CD4-positive, alpha-beta memory T cell (primary cell): ENCODE results near the gene SMIM41. TPM values are rescaled to one million over a fixed set of nuclear protein-coding genes. Genes with fewer than 3 reads are reported as not detected.

Source experiments
- CTCF ChIA-PET: fragments of 350-600 bp; sonication (Branson Sonifier 250); formaldehyde crosslinking; loops from one replicate; lab custom pipeline; 2021; ENCODE audit warnings: inconsistent platforms; ENCODE audit not compliant: partially characterized antibody; lab: Charles Lee
- POLR2A ChIA-PET: fragments of 350-600 bp; sonication (Branson Sonifier 250); formaldehyde crosslinking; loops from one replicate; lab custom pipeline; 2021; ENCODE audit not compliant: partially characterized antibody; lab: Charles Lee
- DNase-seq, 5 donors: peaks; one replicate each; pipeline versions ENCODE4 v3.0.0 to v3.0.0-alpha.2; 2020 to 2022; ENCODE audit warnings: mixed read lengths in 1 of 5
- H3K27ac ChIP-seq: one replicate; pipeline ENCODE4 v1.7.0; 2013; ENCODE audit warnings: low read depth, low read length
- H3K27me3 ChIP-seq: 2 replicates; pipeline ENCODE4 v1.7.0; 2013; ENCODE audit warnings: mild to moderate bottlenecking, low read length, moderate library complexity; ENCODE audit not compliant: insufficient read depth
- H3K36me3 ChIP-seq: 2 replicates; pipeline ENCODE4 v1.7.0; 2013; ENCODE audit warnings: mild to moderate bottlenecking, low read length, moderate library complexity; ENCODE audit not compliant: insufficient read depth
- H3K4me1 ChIP-seq: 2 replicates; pipeline ENCODE4 v1.7.0; 2013; ENCODE audit warnings: mild to moderate bottlenecking, low read length, moderate library complexity; ENCODE audit not compliant: insufficient read depth
- H3K4me3 ChIP-seq, 2 donors: one replicate each; pipeline ENCODE4 v1.7.0; 2013; ENCODE audit warnings: low read length in 2 of 2, mild to moderate bottlenecking in 1 of 2
- H3K9me3 ChIP-seq, 2 donors: one replicate each; pipeline ENCODE4 v1.7.0; 2013; ENCODE audit warnings: low read length in 2 of 2, control low read depth in 1 of 2; ENCODE audit not compliant: control insufficient read depth in 1 of 2
- H3K27ac Mint-ChIP-seq, 7 donors: one replicate each; pipeline ENCODE4 v1.8.0; 2020 to 2021; ENCODE audit warnings: mixed read lengths in 7 of 7, mild to moderate bottlenecking in 6 of 7, inconsistent platforms in 3 of 7, moderate library complexity in 3 of 7
- H3K27me3 Mint-ChIP-seq, 2 donors: one replicate each; pipeline ENCODE4 v1.8.0; 2020 to 2021; ENCODE audit warnings: mixed read lengths in 2 of 2
- H3K36me3 Mint-ChIP-seq, 2 donors: one replicate each; pipeline ENCODE4 v1.8.0; 2020 to 2021; ENCODE audit warnings: mixed read lengths in 2 of 2, inconsistent platforms in 1 of 2, mild to moderate bottlenecking in 1 of 2
- H3K4me1 Mint-ChIP-seq, 4 donors: one replicate each; pipeline ENCODE4 v1.8.0; 2020 to 2021; ENCODE audit warnings: mixed read lengths in 4 of 4, mild to moderate bottlenecking in 1 of 4
- H3K4me3 Mint-ChIP-seq, 8 donors: one replicate each; pipeline ENCODE4 v1.8.0; 2020 to 2021; ENCODE audit warnings: mixed read lengths in 8 of 8, mild to moderate bottlenecking in 7 of 8, moderate library complexity in 6 of 8, inconsistent platforms in 3 of 8
- H3K9me3 Mint-ChIP-seq, 8 donors: one replicate each; pipeline ENCODE4 v1.8.0; 2020 to 2021; ENCODE audit warnings: mixed read lengths in 8 of 8, mild to moderate bottlenecking in 5 of 8, inconsistent platforms in 3 of 8, moderate library complexity in 1 of 8
- intact Hi-C: fragments of 100-400 bp; cut with micrococcal nuclease; formaldehyde crosslinking; loops from one replicate; pipeline ENCODE4 v1.15.1; 2023
- polyA plus RNA-seq, 2 donors: library from polyadenylated mRNA; unstranded; fragments of 300-500 nt; fragmentation: Illumina TruSeq; gene quantifications; one replicate each; pipeline ENCODE4 v1.2.3, GENCODE V29; 2021
- total RNA-seq, 2 experiments: library from RNA; stranded (reverse); gene quantifications; one replicate each; pipeline ENCODE4 v1.2.3, GENCODE V29; 2021

Gene SMIM41
- total and polyA plus RNA-seq, 4 experiments from 2014 or later = not detected

DNA sequence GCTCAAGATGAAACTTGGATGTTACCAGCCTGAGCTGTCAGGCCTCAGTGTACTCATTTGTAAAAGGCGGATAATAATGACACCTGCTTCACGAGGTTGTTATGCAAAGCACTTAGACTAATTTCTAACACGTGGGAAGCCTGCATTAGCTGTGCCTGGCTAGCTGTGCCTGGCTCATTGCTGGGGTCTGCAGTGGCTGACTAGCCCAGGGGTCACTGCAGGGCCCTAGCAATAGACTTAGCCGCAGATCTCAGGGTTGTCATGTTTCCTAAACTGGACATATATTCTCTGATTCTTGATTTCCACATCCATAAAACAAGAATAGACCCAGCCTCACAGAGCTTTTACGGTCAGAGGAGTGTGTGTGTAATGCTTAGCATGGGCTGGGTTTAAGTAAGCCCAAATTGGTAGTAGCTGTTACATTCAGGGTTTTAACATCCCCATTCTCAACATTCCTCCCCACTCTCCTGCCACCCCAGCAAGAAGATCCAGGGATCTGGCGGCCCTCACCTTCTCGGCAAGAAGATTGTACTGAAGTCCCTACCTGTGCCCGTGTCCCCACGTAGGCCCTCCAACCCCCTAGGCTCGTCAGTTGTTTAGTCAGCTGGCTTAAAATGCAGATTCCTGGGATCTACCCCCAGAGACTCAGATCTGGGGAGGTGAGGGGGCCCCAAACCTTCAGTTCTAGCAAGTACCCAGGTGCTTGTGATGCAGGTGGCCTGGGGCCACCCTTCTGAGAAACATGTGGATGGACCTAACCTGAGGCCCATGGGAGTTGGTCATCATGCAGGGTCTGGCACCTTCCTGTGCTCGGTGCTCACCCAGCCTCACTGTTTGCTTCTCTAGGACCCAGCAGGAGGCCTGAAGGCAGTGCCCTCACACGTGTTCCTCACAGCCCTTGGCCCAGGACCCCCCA is 19.7 kb upstream of the SMIM41 start:
- no peak for DNase-seq

DNA sequence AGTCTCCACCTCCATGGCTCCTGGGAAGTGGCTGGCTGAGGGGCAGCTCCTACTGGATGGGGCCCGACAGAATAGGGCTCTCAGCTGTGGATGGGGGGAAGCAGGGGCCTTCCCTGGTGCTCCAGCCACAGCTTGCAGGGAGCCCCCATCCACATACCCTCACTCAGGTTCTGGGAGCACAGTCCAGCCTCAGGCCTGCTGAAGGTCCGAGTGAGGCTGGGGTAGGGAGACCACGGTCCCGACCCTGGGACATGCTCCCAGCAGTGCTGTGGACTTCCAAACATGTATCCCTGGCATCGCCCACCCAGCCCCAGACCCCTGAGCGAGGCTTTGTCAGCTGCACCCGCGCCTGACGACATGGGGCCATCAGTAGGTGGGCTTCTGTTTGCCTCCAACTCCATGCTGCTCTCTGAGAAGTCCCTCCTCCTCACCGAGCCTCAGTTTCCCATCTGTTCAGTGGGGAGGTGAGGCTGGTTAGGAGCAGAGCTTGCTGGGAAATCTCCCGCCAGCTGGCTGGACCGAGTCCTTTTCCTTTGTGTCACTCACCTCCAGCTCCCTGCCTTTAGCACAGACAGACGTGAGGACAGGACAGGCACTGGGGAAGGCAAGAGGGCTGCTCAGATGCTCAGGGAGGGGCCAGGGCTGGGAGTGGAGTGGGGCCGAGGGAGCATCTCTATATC is 18.9 kb upstream of the SMIM41 start:
- no peaks in the 10 kb centered on the region for H3K36me3 Mint-ChIP-seq
- no peak overlapping the region for H3K27ac Mint-ChIP-seq
- no peaks in the 10 kb centered on the region for H3K9me3 Mint-ChIP-seq
- H3K4me1 Mint-ChIP-seq = no peaks in the 10 kb centered on the region
- no peak overlapping the region for H3K4me3 ChIP-seq
- CTCF ChIA-PET = interaction anchor here (0.9 to 17.7 kb wide), 2 partner anchors 9 to 38 kb away, joined by 6 to 289 read pairs; partner anchors contain the start of gene ATG101
- no peaks in the 10 kb centered on the region for H3K4me1 ChIP-seq
- no peak overlapping the region for H3K4me3 Mint-ChIP-seq
- intact Hi-C loops = no loop called here
- POLR2A ChIA-PET = interaction anchor here (0.9 to 1.9 kb wide), 3 partner anchors 9 to 35 kb away, joined by 3 to 6 read pairs (median 5); partner anchors contain the start of genes ATG101 and NR4A1
- no peaks in the 10 kb centered on the region for H3K9me3 ChIP-seq
- no peak overlapping the region for H3K27ac ChIP-seq
- no peak for DNase-seq
- no peaks in the 10 kb centered on the region for H3K36me3 ChIP-seq
- H3K27me3 ChIP-seq = no peaks in the 10 kb centered on the region
- H3K27me3 Mint-ChIP-seq = peaks cover 0 to 3% of the 10 kb centered on the region in 2 donors

More for the DNA sequence above, 19.7 kb upstream of the SMIM41 start:
- Mint-ChIP-seq H3K27me3 (peaks cover 0 to 3% of the 10 kb centered on the region in 2 donors), H3K36me3 (no peaks in the 10 kb centered on the region), H3K9me3 (no peaks in the 10 kb centered on the region), H3K4me1 (no peaks in the 10 kb centered on the region), H3K4me3 (no peak overlapping the region), H3K27ac (peak overlapping the region in 1 of 7 donors; percentile 35)
- CTCF ChIA-PET = interaction anchor here (0.9 to 17.7 kb wide), 3 partner anchors 9 to 37 kb away, joined by 3 to 289 read pairs (median 4); no protein-coding TSS in a partner anchor
- POLR2A ChIA-PET = interaction anchor here (1.1 kb wide), 1 partner anchor 9 kb away, joined by 3 read pairs; no protein-coding TSS in a partner anchor
- Histone ChIP-seq H3K27ac (no peak overlapping the region), H3K36me3 (no peaks in the 10 kb centered on the region), H3K9me3 (no peaks in the 10 kb centered on the region), H3K4me3 (no peak overlapping the region), H3K4me1 (no peaks in the 10 kb centered on the region), H3K27me3 (no peaks in the 10 kb centered on the region)
- intact Hi-C loops = no loop called here

- Histone ChIP-seq H3K4me3 (no peak overlapping the region), H3K27me3 (no peaks in the 10 kb centered on the region), H3K4me1 (no peaks in the 10 kb centered on the region), H3K36me3 (no peaks in the 10 kb centered on the region), H3K27ac (no peak overlapping the region), H3K9me3 (no peaks in the 10 kb centered on the region)
- Mint-ChIP-seq H3K9me3 (no peaks in the 10 kb centered on the region), H3K4me1 (no peaks in the 10 kb centered on the region), H3K27me3 (peaks cover 0 to 3% of the 10 kb centered on the region in 2 donors), H3K4me3 (no peak overlapping the region), H3K27ac (no peak overlapping the region), H3K36me3 (no peaks in the 10 kb centered on the region)
- intact Hi-C loops = no loop called here
- CTCF ChIA-PET = interaction anchor here (0.9 to 17.7 kb wide), 2 partner anchors 8 to 39 kb away, joined by 6 to 289 read pairs; partner anchors contain the start of gene ATG101
- POLR2A ChIA-PET = interaction anchor here (0.9 to 1.9 kb wide), 4 partner anchors 8 to 36 kb away, joined by 3 to 6 read pairs (median 4); partner anchors contain the start of genes ATG101 and NR4A1
- DNase-seq = no peak
Measured at GRCh38 chr12:52061470-52062166, 17.9 kb upstream of the SMIM41 start.

DNA sequence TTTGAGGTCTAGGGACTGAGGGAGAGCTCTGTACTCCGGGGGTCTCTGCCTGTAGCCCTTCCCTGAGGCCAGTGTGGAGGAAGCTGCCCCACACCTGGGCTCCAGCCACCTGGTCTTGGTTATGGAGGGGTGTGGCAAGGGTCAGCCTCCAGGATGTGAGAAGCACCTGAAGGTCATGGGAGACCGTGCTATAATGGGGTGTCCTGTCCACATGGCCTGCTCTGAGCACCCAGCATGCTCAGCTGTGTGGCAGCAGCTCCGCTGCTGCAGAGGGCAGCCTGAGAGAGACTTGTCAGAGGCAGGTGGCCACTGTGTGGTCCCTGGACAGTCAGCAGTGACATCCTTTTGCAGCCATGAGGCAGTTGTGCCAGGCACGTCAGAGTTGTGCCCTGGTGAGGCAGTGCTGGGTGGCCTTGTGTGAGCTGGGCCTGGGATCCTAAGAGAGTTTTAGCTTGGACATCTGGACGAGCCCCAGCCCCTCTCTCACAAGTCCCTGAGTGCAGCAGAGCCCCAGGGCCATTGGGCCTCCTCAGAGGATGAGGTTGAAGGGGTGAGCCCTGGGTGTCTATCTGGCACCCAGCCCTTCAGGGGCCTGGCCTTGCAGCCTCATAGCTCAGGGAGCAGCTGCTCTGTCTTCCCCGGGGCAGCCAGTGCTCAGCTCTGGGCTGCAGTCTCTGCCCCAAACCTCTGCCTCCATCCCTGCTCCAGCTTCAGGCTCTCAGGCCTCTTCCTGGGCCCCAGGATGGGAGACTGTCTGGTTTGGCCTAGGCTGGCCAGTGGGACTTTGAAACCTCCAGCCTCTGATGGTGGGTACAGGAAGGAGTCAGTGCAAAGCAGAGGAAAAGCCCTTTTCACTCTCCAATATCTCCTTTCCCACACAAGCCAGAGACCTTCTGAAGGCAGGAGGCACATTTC is 17.1 kb upstream of the SMIM41 start:
- Mint-ChIP-seq H3K27me3 (peaks cover 0 to 3% of the 10 kb centered on the region in 2 donors), H3K36me3 (no peaks in the 10 kb centered on the region), H3K27ac (no peak overlapping the region), H3K9me3 (no peaks in the 10 kb centered on the region), H3K4me1 (no peaks in the 10 kb centered on the region), H3K4me3 (no peak overlapping the region)
- H3K27ac ChIP-seq = no peak overlapping the region
- no peak overlapping the region for H3K4me3 ChIP-seq
- no peaks in the 10 kb centered on the region for H3K27me3 ChIP-seq
- POLR2A ChIA-PET = interaction anchor here (1.0 to 1.9 kb wide), 3 partner anchors 9 to 37 kb away, joined by 3 to 6 read pairs (median 4); partner anchors contain the start of gene NR4A1
- no peak for DNase-seq
- intact Hi-C loops = no loop called here
- H3K4me1 ChIP-seq = no peaks in the 10 kb centered on the region
- CTCF ChIA-PET = interaction anchor here (0.9 to 17.7 kb wide), 3 partner anchors 9 to 39 kb away, joined by 4 to 289 read pairs (median 5); no protein-coding TSS in a partner anchor
- no peaks in the 10 kb centered on the region for H3K36me3 ChIP-seq
- no peaks in the 10 kb centered on the region for H3K9me3 ChIP-seq

DNA sequence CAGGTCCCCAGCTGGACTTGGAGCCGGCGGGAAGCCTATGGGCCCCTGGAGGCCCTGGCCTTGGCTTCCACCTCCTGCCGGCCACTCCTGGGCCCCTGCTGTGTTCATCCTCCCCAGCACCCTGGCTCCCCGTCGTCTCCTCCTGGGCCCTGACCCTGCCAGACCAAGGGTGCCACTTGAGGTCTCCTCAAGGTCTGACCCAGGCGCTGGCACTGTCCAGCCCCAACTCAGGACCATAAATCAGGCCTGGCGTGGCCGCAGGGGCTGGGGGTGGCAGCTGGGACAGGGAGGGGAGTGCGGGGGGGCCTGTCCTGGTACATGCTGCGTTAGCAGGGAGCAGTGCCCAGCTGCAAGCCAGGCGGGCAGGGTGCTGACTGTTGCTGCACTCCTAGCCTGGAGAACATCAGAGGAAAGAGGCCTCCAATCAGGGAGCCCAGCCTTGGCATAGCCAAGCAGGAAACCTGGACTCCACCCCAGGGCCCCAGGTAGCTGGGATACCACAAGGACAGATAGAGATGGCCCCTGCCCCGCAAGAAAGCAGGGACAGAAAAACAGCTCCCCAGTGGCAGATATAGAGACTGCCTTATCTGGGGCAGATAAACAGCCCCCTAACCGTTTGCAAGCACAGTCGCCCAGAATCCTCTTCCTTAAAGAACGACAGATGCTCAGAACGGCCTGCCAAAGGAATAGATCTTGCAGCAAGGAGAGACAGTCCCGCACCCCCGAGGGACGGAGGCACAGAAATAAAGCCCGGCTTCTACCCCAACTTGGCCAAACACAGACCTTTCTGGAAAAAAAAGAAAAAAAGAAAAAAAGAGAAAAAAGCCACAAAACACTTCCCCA is 16.2 kb upstream of the SMIM41 start:
- no peaks in the 10 kb centered on the region for H3K36me3 Mint-ChIP-seq
- H3K9me3 ChIP-seq = no peaks in the 10 kb centered on the region
- DNase-seq = no peak
- H3K4me3 ChIP-seq = no peak overlapping the region
- POLR2A ChIA-PET = interaction anchor here (1.0 to 1.1 kb wide), 2 partner anchors 12 to 38 kb away, joined by 3 to 4 read pairs; partner anchors contain the start of gene NR4A1
- H3K27ac Mint-ChIP-seq = peak overlapping the region in 1 of 7 donors; percentile 35
- H3K4me1 Mint-ChIP-seq = no peaks in the 10 kb centered on the region
- intact Hi-C loops = no loop called here
- no peaks in the 10 kb centered on the region for H3K9me3 Mint-ChIP-seq
- H3K4me1 ChIP-seq = no peaks in the 10 kb centered on the region
- CTCF ChIA-PET = interaction anchor here (0.5 to 17.7 kb wide), 4 partner anchors 8 to 252 kb away, joined by 3 to 289 read pairs (median 4); no protein-coding TSS in a partner anchor
- no peaks in the 10 kb centered on the region for H3K27me3 ChIP-seq
- no peak overlapping the region for H3K4me3 Mint-ChIP-seq
- H3K27me3 Mint-ChIP-seq = peaks cover 0 to 3% of the 10 kb centered on the region in 2 donors
- H3K36me3 ChIP-seq = no peaks in the 10 kb centered on the region
- no peak overlapping the region for H3K27ac ChIP-seq
